ENCODE measurements around the gene MTFR1L. TPM values are rescaled to one million over a fixed set of nuclear protein-coding genes. Genes with fewer than 3 reads are reported as not detected.
A peak's percentile ranks its signal among the peaks of the same experiment; 100 is the strongest.

Gene MTFR1L
- polyA plus RNA-seq, 3 donors = 67.3 to 73.5 (median 69.9) TPM

- Histone ChIP-seq H3K36me3 (replicated peaks in 1 of 2; ENCODE audit: control insufficient read depth in 1 of 2, insufficient read depth in 2 of 2, low read length in 2 of 2) (no peaks in the 10 kb centered on the region), H3K4me2 (replicated peaks; ENCODE audit: extremely low read depth, low read length, poor library complexity, severe bottlenecking) (no peak overlapping the region), H3K9ac (ENCODE audit: insufficient read depth, low read length, poor library complexity, severe bottlenecking) (no peak overlapping the region), H3K4me1 (ENCODE audit: control insufficient read depth in 1 of 2, insufficient read depth in 2 of 2, low read length in 2 of 2) (peaks cover 8 to 25% of the 10 kb centered on the region in 2 donors), H2AFZ (ENCODE audit: insufficient read depth, low read depth, low read length, poor library complexity, severe bottlenecking) (peak overlapping the region; percentile 50), H3K27ac (ENCODE audit: low read depth in 1 of 2, low read length in 2 of 2) (no peak overlapping the region), H3K4me3 (replicated peaks in 1 of 3; ENCODE audit: low read depth in 2 of 3, low read length in 3 of 3) (no peak overlapping the region), H3K27me3 (ENCODE audit: control insufficient read depth in 2 of 2, insufficient read depth in 2 of 2, low read length in 2 of 2) (no peaks in the 10 kb centered on the region), H3K79me2 (ENCODE audit: insufficient read depth, low read length) (peaks cover 49% of the 10 kb centered on the region), H3K9me3 (replicated peaks in 1 of 2; ENCODE audit: control insufficient read depth in 1 of 2, insufficient read depth in 1 of 2, low read length in 2 of 2) (no peaks in the 10 kb centered on the region), H4K20me1 (ENCODE audit: insufficient read depth, low read length) (no peaks in the 10 kb centered on the region)
- H3K9me3 Mint-ChIP-seq = no peaks in the 10 kb centered on the region
- H3K27ac Mint-ChIP-seq = no peak overlapping the region
- peaks cover 22% of the 10 kb centered on the region for H3K4me1 Mint-ChIP-seq
- no peak overlapping the region for H3K4me3 Mint-ChIP-seq
- WGBS (ENCODE audit: insufficient coverage) = no CpG with 5 or more reads among the region's 1 CpG
- intact Hi-C loops (cut with micrococcal nuclease) = no loop called here
- peaks cover 0 to 2% (median 1%) of the 10 kb centered on the region in 3 donors for H3K27me3 Mint-ChIP-seq (ENCODE audit: low read depth in 3 of 3)
- no peak for TF ChIP-seq CTCF (IDR thresholded peaks at IDR 0.05)
- peaks cover 0 to 3% of the 10 kb centered on the region in 2 donors for H3K36me3 Mint-ChIP-seq
- DNase-seq = no peak
Measured at GRCh38 chr1:25848531-25848930, 28.8 kb downstream of the MTFR1L start.

- Histone ChIP-seq H3K27ac (ENCODE audit: low read depth in 1 of 2, low read length in 2 of 2) (no peak overlapping the region), H3K9ac (ENCODE audit: insufficient read depth, low read length, poor library complexity, severe bottlenecking) (no peak overlapping the region), H3K9me3 (replicated peaks in 1 of 2; ENCODE audit: control insufficient read depth in 1 of 2, insufficient read depth in 1 of 2, low read length in 2 of 2) (no peaks in the 10 kb centered on the region), H3K4me2 (replicated peaks; ENCODE audit: extremely low read depth, low read length, poor library complexity, severe bottlenecking) (no peak overlapping the region), H4K20me1 (ENCODE audit: insufficient read depth, low read length) (no peaks in the 10 kb centered on the region), H2AFZ (ENCODE audit: insufficient read depth, low read depth, low read length, poor library complexity, severe bottlenecking) (no peak overlapping the region), H3K79me2 (ENCODE audit: insufficient read depth, low read length) (peaks cover 66% of the 10 kb centered on the region), H3K36me3 (replicated peaks in 1 of 2; ENCODE audit: control insufficient read depth in 1 of 2, insufficient read depth in 2 of 2, low read length in 2 of 2) (no peaks in the 10 kb centered on the region), H3K27me3 (ENCODE audit: control insufficient read depth in 2 of 2, insufficient read depth in 2 of 2, low read length in 2 of 2) (no peaks in the 10 kb centered on the region), H3K4me1 (ENCODE audit: control insufficient read depth in 1 of 2, insufficient read depth in 2 of 2, low read length in 2 of 2) (peaks cover 8 to 16% of the 10 kb centered on the region in 2 donors), H3K4me3 (replicated peaks in 1 of 3; ENCODE audit: low read depth in 2 of 3, low read length in 3 of 3) (no peak overlapping the region)
- WGBS (ENCODE audit: insufficient coverage) = no CpG with 5 or more reads among the region's 2 CpGs
- Mint-ChIP-seq H3K36me3 (peaks cover 0 to 3% of the 10 kb centered on the region in 2 donors), H3K4me1 (peaks cover 9% of the 10 kb centered on the region), H3K27me3 (ENCODE audit: low read depth in 3 of 3) (peaks cover 0 to 2% (median 1%) of the 10 kb centered on the region in 3 donors), H3K27ac (no peak overlapping the region), H3K9me3 (peaks cover 0 to 1% (median 0%) of the 10 kb centered on the region in 7 donors), H3K4me3 (no peak overlapping the region)
- intact Hi-C loops (cut with micrococcal nuclease) = no loop called here
- no peak for TF ChIP-seq CTCF (IDR thresholded peaks at IDR 0.05)
- DNase-seq = no peak
Measured at GRCh38 chr1:25854554-25854953, 34.8 kb downstream of the MTFR1L start.
